Activated T-cell treated with anti-CD3 and anti-CD28 coated beads, Interleukin-2, amount 50 U/mL, for 72 hours (primary cell): ENCODE measurements around the gene CA5A. TPM values are rescaled to one million over a fixed set of nuclear protein-coding genes. Genes with fewer than 3 reads are reported as not detected.
"Not testable (repeated sequence)": the region's sequence is repeated elsewhere in the genome, so short reads cannot be mapped to it uniquely, and the experiment has no call there.

Experiments
- ATAC-seq, 2 donors: fragments of 150-1000 bp; cut with Tn5 transposase; replicated peaks in 1 of 2; 2 replicates each; pipeline ENCODE4 v1.10.0; 2021; ENCODE audit warnings: moderate library complexity in 2 of 2, mild to moderate bottlenecking in 1 of 2
- DNase-seq, 2 donors: peaks; one replicate each; pipeline ENCODE4 v3.0.0; 2021 to 2022; ENCODE audit warnings: mixed read lengths in 1 of 2
- H3K27ac Mint-ChIP-seq: one replicate; pipeline ENCODE4 v1.8.0; 2022; ENCODE audit warnings: mild to moderate bottlenecking, moderate library complexity, mixed read lengths
- H3K27me3 Mint-ChIP-seq: one replicate; pipeline ENCODE4 v1.8.0; 2022; ENCODE audit warnings: low read depth, mixed read lengths
- H3K36me3 Mint-ChIP-seq, 2 donors: one replicate each; pipeline ENCODE4 v1.8.0; 2022; ENCODE audit warnings: mixed read lengths in 2 of 2, mild to moderate bottlenecking in 1 of 2; ENCODE audit not compliant: insufficient read depth in 2 of 2
- H3K4me1 Mint-ChIP-seq: one replicate; pipeline ENCODE4 v1.8.0; 2022; ENCODE audit warnings: low read depth, mixed read lengths
- H3K4me3 Mint-ChIP-seq, 2 donors: one replicate each; pipeline ENCODE4 v1.8.0; 2022; ENCODE audit warnings: mild to moderate bottlenecking in 2 of 2, mixed read lengths in 2 of 2, moderate library complexity in 2 of 2
- H3K9me3 Mint-ChIP-seq, 2 donors: one replicate each; pipeline ENCODE4 v1.8.0; 2022; ENCODE audit warnings: mixed read lengths in 2 of 2
- total RNA-seq, 2 donors: library from RNA; stranded (reverse); gene quantifications; one replicate each; pipeline ENCODE4 v1.2.3, GENCODE V29; 2022

Gene CA5A
- total RNA-seq, 2 donors from 2014 or later = 0.22 TPM; not detected in 1

DNA sequence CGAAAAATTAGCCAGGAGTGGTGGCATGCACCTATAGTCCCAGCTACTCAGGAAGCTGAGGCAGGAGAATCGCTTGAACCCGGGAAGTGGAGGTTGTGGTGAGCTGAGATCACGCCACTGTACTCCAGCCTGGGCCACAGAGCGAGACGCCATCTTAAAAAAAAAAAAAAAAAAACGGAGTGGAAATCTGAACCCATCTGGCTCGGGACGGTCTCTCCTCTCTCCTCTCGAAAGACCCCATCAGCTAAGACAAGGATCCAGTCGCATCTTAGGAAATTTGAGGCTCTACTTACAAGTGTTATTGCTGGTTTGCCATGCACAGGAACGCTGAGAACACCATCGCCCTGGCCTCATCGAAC is 334 bp downstream of the CA5A start:
- DNase-seq, H3K4me1 Mint-ChIP-seq, H3K4me3 Mint-ChIP-seq, H3K27ac Mint-ChIP-seq, ATAC-seq, H3K9me3 Mint-ChIP-seq, H3K36me3 Mint-ChIP-seq, H3K27me3 Mint-ChIP-seq: not testable (repeated sequence)

DNA sequence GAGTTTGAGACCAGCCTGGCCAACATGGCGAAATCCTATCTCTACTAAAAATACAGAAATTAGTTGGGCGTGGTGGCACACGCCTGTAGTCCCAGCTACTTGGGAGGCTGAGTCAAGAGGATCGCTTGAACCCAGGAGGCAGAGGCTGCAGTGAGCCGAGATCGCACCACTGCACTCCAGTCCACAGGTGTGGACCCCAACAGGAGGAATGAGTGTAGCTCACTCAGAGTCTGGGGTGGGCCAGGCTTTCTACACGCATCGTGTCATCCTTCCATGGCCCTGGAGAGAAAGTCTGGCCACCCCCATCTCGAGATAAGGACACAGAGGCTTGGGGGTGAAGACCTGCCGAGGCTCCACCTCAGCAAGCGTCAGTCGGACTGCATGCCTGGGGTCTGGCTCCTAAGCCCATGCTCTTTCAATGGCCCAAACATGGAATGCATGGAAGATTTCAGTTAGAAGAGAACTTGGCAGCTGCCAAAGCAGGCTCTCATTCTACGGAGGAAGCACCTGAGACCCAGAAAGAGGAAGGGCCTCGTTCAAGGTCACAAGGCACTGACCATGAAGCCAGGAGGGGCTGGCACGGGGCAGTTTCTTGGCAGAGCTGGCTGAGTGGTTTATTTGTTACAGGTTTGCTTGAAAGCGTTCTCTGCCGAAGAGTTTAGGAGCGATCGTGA is 1.4 kb downstream of the CA5A start:
- H3K4me3 Mint-ChIP-seq, H3K27me3 Mint-ChIP-seq, H3K27ac Mint-ChIP-seq, H3K9me3 Mint-ChIP-seq, H3K36me3 Mint-ChIP-seq, H3K4me1 Mint-ChIP-seq, ATAC-seq, DNase-seq: not testable (repeated sequence)

DNA sequence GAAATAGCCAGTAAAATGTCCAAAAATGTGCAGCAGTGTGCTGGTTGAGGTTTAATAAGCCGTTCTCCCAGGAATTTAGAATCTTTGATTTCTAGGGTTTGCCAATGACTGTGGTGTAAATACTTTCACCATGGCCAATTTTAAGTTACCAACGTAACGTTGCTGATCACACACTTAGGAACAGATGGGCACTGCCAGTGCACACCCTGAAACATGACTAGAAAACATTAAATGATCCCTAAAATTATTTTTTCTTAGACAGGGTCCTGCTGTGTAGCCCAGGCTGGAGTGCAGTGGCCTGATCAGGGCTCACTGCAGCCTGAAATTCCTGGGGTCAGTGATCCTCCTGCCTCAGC is 3.2 kb downstream of the CA5A start:
- DNase-seq (no peak), ATAC-seq (no peak)
- Mint-ChIP-seq H3K4me1 (no peaks in the 10 kb centered on the region), H3K27ac (no peak overlapping the region), H3K27me3 (no peaks in the 10 kb centered on the region), H3K4me3 (no peak overlapping the region), H3K9me3 (no peaks in the 10 kb centered on the region), H3K36me3 (no peaks in the 10 kb centered on the region)

DNA sequence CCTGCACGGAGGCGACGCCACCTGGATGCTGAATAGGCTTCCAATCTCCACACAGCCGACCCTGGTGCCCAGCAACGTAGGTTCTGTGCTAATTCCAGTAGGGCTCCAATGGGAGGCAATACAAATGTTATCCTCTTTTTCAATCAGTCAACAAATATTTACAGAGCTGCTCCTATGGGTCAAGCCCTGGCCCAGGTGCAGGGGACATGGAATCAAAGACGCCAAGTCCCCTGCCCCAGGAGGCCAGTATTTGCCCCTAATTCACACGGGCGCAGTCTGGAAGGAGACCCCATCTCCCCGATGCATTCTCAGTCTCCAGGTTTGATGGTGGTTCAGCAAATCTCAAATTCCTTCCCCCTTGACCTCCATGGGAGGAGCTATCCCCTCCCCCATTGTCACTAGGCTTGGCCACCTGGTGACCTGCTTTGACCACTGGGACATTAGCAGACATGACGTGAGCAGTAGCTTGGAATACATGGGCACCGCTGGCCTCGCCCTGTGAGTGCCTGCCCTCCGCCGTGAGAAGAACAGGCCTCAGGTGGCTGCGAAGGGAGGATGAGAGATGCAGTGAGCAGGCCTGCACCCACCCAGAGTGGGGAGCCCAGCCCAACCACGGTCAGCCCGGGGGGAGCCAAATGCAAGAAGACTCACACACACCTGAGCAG is 3.7 kb downstream of the CA5A start:
- H3K9me3 Mint-ChIP-seq, H3K27ac Mint-ChIP-seq, H3K27me3 Mint-ChIP-seq, H3K4me3 Mint-ChIP-seq, H3K4me1 Mint-ChIP-seq, ATAC-seq, DNase-seq, H3K36me3 Mint-ChIP-seq: not testable (repeated sequence)

DNA sequence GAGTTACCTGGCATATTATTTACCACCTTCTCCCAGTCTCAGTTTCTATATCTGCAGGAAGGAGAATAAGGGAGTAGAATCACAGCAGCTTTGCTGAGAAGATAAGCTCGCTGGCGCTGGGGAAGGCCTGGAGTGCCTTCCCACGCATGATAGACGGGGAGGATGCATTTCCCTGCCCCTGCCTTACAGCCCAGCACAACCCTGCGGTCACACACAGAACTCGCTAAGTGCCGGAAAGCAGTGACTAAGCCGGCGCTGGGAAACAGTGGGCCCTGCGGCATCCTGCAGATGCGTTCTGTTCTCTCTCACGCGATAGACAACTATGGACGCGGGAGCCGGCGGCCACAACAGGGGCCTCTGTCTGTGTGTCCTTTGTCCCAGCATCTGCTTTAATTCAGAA is 4.8 kb downstream of the CA5A start:
- Mint-ChIP-seq H3K27me3 (no peaks in the 10 kb centered on the region), H3K9me3 (no peaks in the 10 kb centered on the region), H3K27ac (no peak overlapping the region), H3K36me3 (no peaks in the 10 kb centered on the region), H3K4me1 (peaks cover 3% of the 10 kb centered on the region), H3K4me3 (no peak overlapping the region)
- peak; percentile 78 to 83 for ATAC-seq
- DNase-seq = peak; percentile 27 to 49

DNA sequence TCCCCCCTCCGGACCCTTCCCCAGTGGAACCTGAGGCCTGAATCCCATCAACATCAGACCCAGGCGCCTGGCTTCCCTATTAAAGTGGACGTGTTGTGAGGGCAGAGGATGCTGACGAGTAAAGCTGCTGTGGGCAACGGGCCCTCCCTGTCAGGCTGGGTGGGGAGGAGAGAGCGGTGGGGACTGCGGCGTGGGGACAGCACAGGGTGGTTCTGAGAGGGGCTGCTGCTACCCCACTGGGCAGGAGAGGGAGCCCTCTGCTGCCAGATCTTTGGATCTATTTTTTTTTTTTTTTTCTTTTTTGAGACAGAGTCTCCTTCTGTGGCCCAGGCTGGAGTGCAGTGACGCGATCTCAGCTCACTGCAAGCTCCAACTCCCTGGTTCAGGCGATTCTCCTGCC is 5.9 kb downstream of the CA5A start:
- H3K27ac Mint-ChIP-seq = no peak overlapping the region
- peak; percentile 36 to 52 for ATAC-seq
- no peaks in the 10 kb centered on the region for H3K9me3 Mint-ChIP-seq
- DNase-seq = peak in 1 of 2 donors; percentile 22
- no peaks in the 10 kb centered on the region for H3K36me3 Mint-ChIP-seq
- H3K4me3 Mint-ChIP-seq = no peak overlapping the region
- peaks cover 12% of the 10 kb centered on the region for H3K4me1 Mint-ChIP-seq
- H3K27me3 Mint-ChIP-seq = no peaks in the 10 kb centered on the region

DNA sequence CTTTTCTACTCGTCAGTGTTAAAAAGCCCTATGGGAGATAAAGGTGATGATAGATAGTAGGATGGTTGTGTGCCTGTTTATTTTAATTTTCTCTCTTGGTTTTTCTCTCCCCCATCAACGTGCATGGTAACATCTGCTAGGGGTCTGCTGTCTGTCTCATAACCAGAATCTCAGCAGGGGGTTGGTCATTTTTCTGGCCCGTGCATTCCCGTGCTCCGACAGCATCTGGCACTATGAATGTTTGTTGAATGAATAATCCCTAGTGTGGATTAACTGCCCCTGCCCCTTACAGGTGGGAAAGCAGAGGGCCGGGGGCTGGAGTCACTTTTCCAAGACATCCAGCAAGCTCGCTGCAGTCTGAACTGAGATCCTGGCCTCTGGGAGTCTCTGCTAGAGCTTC is 6.3 kb downstream of the CA5A start:
- ATAC-seq = no peak
- no peak overlapping the region for H3K4me3 Mint-ChIP-seq
- DNase-seq = no peak
- H3K36me3 Mint-ChIP-seq = no peaks in the 10 kb centered on the region
- peaks cover 12% of the 10 kb centered on the region for H3K4me1 Mint-ChIP-seq
- H3K9me3 Mint-ChIP-seq = no peaks in the 10 kb centered on the region
- no peaks in the 10 kb centered on the region for H3K27me3 Mint-ChIP-seq
- no peak overlapping the region for H3K27ac Mint-ChIP-seq

DNA sequence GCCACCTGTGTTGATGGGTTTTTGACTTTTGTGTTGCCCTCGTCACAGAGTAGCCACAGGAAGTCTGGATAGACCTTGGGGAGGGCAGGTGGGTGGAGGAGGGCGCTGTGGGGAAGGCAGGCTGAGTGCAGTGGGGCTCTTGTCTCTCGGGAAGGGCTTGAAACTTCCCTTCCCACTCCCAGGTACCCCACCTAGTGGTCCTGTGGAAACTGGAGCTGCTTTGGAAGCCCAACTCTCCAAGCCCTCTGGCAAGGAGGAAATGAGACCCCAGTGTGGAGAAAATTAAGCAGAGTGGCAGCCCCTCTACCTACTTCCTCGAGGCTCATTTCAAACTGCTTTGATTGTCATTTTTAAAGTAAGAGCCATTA is 9.2 kb downstream of the CA5A start:
- DNase-seq (no peak), ATAC-seq (no peak)
- Mint-ChIP-seq H3K36me3 (no peaks in the 10 kb centered on the region), H3K27ac (no peak overlapping the region), H3K27me3 (no peaks in the 10 kb centered on the region), H3K4me1 (peaks cover 12% of the 10 kb centered on the region), H3K9me3 (no peaks in the 10 kb centered on the region), H3K4me3 (no peak overlapping the region)

DNA sequence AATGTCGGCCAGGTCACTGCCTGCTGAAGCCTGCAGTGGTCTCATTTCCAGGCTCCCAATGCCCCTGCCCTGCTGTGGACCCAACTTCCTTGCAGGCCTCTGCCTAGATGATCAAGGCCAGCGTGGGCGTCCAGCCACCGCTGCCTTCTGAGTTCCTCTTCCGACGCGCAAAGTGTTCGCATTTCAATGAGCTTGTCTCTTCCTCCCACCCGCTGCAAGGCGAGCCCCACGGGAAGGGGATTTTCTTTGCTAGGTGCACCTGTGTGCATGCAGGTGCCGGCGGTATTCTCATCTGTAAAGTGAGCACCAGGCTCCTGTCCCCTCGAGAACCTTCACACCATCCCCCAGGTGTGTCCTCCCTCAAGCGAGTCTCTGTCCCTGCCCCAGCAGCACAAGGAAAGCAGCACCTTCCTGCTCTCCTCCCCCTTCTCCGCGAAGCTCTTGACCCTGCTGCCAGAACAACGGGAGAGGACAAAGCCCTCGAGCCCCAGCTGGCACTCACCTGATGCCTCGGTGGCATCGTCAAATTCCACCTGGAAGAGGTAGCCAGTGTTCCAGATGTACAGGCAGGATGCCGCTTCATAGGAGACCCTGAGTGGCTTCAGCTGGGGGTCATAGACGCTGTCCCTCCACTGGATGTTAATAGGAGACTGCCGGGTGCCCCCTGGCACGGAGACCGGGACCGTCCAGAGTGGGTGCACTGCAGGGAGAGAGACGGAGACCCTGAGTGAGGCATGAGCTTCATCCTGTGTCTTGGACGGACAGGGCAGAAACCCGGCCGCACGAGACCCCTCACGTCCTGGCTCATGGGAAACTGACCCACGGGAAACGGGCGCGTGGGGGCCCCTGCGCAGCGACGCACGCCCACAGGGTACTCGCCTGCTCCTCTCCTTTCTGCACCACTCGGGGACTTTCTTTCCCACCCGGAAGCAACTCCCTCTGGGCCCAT is 9.8 kb downstream of the CA5A start:
- Mint-ChIP-seq H3K9me3 (no peaks in the 10 kb centered on the region), H3K4me3 (peak overlapping the region; percentile 33 to 43), H3K4me1 (peaks cover 12% of the 10 kb centered on the region), H3K27ac (no peak overlapping the region), H3K36me3 (no peaks in the 10 kb centered on the region), H3K27me3 (no peaks in the 10 kb centered on the region)
- DNase-seq = peak; percentile 34 to 43
- peak; percentile 60 to 62 for ATAC-seq

DNA sequence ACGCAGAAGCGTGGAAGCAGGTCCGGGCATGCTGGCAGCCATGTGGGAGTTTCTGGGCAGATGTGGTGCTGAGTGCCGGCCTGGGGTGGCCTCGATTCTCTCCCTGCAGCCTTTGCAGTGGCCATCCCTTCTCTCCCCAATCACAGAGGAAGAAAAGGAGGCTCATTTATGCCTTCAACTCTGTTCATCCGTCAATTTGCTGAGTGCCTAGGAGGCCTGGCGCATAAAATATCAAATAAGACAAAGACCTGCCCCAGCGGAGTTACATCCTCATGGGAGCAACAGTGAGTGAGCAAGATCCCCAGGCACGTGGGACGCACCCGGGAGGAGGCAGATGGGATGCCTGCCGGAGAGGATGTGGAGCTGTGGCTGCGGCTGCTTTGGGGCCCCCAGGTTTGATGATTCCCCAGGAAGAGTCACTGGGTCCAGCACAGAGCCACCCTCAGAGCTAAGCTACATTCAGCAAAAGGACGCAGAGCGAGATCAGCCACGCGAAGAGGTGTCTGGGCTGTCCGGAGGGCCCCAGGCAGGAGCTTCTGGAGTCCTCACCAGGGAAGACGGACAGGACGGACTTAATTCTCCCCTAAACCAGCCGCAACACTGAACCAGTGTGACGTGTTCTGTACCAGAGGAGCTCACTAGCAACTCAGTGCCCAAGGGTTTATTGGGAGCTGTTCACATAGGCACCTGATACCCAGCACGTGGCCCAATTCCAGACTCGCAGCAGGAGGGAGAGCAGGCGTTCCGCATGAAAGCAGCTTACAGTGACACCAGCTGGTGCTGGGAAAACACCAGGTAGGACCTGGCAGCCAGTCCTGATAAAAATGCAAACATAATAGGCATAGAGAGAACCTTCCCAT is 11.3 kb downstream of the CA5A start:
- DNase-seq = no peak
- Mint-ChIP-seq H3K4me1 (peaks cover 12% of the 10 kb centered on the region), H3K27ac (no peak overlapping the region), H3K27me3 (no peaks in the 10 kb centered on the region), H3K4me3 (no peak overlapping the region), H3K36me3 (no peaks in the 10 kb centered on the region), H3K9me3 (no peaks in the 10 kb centered on the region)
- ATAC-seq = no peak

DNA sequence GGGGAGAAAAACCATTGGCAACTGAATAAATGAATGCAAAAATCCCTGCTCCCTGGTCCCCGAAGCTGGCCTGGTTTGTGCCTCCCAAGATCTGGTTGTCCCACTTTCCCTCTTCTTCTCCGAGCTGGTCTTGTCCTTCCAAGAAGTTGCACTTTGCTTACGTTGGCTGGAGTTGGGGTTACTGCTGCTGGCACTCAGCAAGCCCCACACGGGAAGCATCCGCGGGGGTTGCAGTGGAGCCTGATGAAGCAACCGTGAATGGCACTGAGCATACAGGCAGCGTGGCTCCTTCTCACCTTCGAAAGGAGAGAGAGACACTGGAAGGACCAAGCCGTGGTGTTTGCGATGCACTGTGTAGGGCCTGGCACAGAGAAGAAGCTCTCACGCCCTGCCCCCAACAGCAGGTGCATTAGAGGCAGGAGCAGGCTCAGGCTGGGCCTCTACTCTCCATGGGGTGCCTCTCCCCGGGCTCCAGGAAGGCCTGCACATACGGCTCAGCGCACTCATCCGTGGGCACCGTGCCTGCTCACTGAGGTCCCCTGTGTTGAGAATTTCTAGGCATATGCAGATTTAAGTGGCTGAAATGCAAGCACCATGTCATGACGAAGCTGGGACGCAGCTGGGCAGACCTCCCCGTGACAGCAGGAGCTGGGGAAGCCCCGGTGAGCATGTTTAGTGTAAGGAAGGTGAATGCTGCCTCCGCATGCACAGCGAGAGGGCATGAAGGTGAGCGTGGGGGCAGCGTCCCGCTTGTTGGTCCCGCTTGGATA is 12.1 kb downstream of the CA5A start:
- H3K4me3 Mint-ChIP-seq = no peak overlapping the region
- peaks cover 12% of the 10 kb centered on the region for H3K4me1 Mint-ChIP-seq
- ATAC-seq (no peak), DNase-seq (no peak)
- no peaks in the 10 kb centered on the region for H3K9me3 Mint-ChIP-seq
- H3K27me3 Mint-ChIP-seq = no peaks in the 10 kb centered on the region
- no peaks in the 10 kb centered on the region for H3K36me3 Mint-ChIP-seq
- H3K27ac Mint-ChIP-seq = no peak overlapping the region

DNA sequence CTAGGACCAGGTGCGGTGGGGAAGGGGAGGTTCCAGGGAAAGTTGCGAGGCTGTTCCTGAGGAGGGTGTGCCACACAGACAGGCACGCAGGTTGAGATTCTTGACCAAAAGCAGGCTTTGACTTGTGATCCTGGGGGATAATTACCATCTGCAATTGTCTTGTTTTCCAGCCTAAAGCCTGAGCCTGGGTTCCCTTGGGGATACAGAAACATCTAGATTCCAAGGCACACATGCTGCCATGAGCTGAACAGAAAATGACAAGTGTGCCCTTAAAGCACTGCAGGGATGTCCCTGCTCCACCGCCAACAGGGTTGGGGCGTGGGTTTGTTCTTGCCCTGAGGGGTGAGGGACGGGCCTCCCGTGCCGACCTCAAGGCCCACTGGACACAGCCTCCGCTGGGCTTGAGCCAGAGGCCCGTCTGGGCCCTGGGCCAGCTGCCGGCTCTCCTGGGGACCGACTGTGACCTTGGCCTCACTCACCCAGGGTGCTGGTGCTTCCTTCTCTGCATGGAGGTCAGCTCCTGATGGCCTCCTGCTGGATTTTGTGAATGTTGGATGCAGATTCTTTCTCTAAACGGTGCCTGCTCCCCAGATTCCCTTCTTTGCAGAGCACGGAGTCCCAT is 14.0 kb downstream of the CA5A start:
- Mint-ChIP-seq H3K27ac (no peak overlapping the region), H3K27me3 (peaks cover 11% of the 10 kb centered on the region), H3K9me3 (no peaks in the 10 kb centered on the region), H3K36me3 (no peaks in the 10 kb centered on the region), H3K4me3 (no peak overlapping the region), H3K4me1 (peaks cover 12% of the 10 kb centered on the region)
- no peak for DNase-seq
- ATAC-seq = no peak
